Measurements from ENCODE around the gene GRIP1.

The GRIP1 gene

GRCh38 chr12:66678338-66679275 lies at the start of gene GRIP1:
TSS of gene GRIP1 (minus strand) at chr12:66679076. CDS start at chr12:66678904, 172 bp downstream.
- no peak for DNase-seq

- DNase-seq, result no peak
Measured at GRCh38 chr12:66726556-66726955, 47.7 kb upstream of the GRIP1 start.

GRCh38 chr12:66725031-66725430 lies 46.2 kb upstream of the GRIP1 start:
- no peak for DNase-seq

- peak in 1 of 3 donors; percentile 4 for DNase-seq
Measured at GRCh38 chr12:66724616-66725015, 45.7 kb upstream of the GRIP1 start.

GRCh38 chr12:66724026-66724425 lies 45.1 kb upstream of the GRIP1 start:
- DNase-seq, result no peak

- DNase-seq, result no peak
Measured at GRCh38 chr12:66719862-66720261, 41.0 kb upstream of the GRIP1 start.

GRCh38 chr12:66717036-66717673 lies 38.3 kb upstream of the GRIP1 start:
- no peak for DNase-seq

- DNase-seq, result no peak
Measured at GRCh38 chr12:66716522-66716921, 37.6 kb upstream of the GRIP1 start.

GRCh38 chr12:66714709-66715108 lies 35.8 kb upstream of the GRIP1 start:
- no peak for DNase-seq

- peak in 2 of 3 donors; percentile 24 to 31 for DNase-seq
Measured at GRCh38 chr12:66713984-66714383, 35.1 kb upstream of the GRIP1 start.

GRCh38 chr12:66709893-66710292 lies 31.0 kb upstream of the GRIP1 start:
- DNase-seq, result no peak

- no peak for DNase-seq
Measured at GRCh38 chr12:66709457-66709773, 30.5 kb upstream of the GRIP1 start.

- peak; percentile 32 to 70 (median 56) for DNase-seq
Measured at GRCh38 chr12:66708704-66709456, 30.0 kb upstream of the GRIP1 start.

GRCh38 chr12:66707002-66707697 lies 28.3 kb upstream of the GRIP1 start:
- no peak for DNase-seq

- no peak for DNase-seq
Measured at GRCh38 chr12:66699738-66700482, 21.0 kb upstream of the GRIP1 start.

- DNase-seq, result no peak
Measured at GRCh38 chr12:66698558-66698957, 19.7 kb upstream of the GRIP1 start.

GRCh38 chr12:66697404-66697803 lies 18.5 kb upstream of the GRIP1 start:
- no peak for DNase-seq

- DNase-seq, result no peak
Measured at GRCh38 chr12:66694666-66695613, 16.1 kb upstream of the GRIP1 start.

- peak; percentile 78 to 89 (median 85) for DNase-seq
Measured at GRCh38 chr12:66693901-66694513, 15.1 kb upstream of the GRIP1 start.

GRCh38 chr12:66692986-66693385 lies 14.1 kb upstream of the GRIP1 start:
- no peak for DNase-seq
